GM18868 (cell line): ENCODE results near the gene ZER1.
"Not testable (repeated sequence)": the region's sequence is repeated elsewhere in the genome, so short reads cannot be mapped to it uniquely, and the experiment has no call there.

Source experiments
- ATAC-seq: cut with Tn5 transposase; IDR thresholded peaks from one replicate; pipeline ENCODE4 v1.9.1; 2021; ENCODE audit warnings: mild to moderate bottlenecking, moderate library complexity; ENCODE audit not compliant: unreplicated experiment

Gene ZER1

DNA sequence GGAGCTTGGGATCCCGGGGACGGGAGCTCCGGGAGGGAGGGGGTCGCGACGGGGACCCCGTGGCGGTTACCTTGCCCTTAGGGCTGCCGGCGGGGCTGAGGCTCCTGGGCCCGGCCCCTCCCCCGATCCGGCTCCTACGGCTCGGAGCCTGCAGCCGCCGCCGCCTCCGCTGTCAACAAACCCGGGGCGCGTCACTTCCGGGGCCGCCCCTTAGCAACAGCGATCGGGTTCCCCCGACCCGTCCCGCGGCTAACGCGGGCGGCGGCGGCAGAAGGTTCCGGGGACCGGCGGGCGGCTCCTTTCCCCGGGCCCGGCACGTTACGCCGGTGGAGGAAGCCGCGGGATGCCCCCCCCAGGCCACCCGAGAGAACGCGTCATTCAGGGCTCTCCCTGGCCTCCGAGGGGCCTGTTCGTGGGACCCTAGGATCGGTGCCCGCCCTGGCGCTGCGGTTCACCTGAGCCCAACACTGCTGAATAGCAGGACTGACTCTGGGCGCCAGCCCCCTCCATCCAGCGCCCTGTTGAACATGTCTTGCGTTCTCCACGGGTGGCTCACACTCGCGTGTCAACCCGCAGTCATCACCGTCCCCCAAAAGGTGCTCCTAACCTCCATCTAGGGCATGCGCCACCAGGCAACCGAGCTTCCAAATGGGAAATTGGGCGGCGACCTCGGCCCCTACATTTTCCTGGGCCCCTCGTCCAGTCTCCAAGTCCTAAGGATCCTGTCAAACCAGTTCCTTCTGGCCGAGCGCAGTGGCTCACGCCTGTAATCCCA is at the start of gene ZER1:
Gene ZER1 (minus strand): TSS at position 183 of the 775 bp plus-strand sequence. CDS start 16,362 bp downstream, outside the sequence.
- ATAC-seq: peak; percentile 93

DNA sequence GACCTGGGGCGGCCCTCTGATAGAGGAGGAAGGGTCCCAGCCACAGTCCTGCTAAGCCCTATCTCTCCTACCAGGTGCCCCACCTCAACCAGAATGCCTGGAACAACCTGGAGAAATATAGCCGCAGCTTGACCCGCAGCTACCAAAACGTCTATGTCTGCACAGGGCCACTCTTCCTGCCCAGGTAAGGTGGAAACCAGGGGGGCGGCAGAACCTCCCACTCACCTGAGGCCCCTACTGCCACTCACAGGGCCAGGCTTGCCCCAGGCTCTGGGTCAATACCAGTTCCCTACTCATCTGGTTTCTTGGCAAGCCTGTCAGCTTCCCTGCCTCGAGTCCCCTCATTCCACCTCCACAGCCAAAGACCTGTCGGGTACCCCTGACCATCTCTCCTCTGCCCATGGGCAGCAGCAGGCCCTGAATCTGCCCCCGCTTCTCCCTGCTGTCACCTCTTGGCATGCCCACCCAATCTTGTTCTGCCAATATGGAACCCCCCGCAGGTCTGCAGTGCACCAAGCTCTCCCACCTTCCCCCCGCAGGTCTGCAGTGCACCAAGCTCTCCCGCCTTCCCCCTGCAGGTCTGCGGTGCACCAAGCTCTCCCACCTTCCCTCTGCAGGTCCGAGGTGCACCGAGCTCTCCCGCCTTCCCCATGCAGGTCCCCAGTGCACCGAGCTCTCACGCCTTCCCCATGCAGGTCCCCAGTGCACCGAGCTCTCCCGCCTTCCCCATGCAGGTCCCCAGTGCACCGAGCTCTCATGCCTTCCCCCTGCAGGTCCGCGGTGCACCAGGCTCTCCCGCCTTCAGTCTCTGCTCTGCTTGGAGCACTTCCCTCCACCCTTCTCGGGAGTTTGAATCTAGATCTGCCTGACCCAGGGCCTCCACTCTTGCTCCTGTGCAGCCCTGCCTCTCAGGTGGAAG is 49.2 kb upstream of the ZER1 start:
- no peak for ATAC-seq

DNA sequence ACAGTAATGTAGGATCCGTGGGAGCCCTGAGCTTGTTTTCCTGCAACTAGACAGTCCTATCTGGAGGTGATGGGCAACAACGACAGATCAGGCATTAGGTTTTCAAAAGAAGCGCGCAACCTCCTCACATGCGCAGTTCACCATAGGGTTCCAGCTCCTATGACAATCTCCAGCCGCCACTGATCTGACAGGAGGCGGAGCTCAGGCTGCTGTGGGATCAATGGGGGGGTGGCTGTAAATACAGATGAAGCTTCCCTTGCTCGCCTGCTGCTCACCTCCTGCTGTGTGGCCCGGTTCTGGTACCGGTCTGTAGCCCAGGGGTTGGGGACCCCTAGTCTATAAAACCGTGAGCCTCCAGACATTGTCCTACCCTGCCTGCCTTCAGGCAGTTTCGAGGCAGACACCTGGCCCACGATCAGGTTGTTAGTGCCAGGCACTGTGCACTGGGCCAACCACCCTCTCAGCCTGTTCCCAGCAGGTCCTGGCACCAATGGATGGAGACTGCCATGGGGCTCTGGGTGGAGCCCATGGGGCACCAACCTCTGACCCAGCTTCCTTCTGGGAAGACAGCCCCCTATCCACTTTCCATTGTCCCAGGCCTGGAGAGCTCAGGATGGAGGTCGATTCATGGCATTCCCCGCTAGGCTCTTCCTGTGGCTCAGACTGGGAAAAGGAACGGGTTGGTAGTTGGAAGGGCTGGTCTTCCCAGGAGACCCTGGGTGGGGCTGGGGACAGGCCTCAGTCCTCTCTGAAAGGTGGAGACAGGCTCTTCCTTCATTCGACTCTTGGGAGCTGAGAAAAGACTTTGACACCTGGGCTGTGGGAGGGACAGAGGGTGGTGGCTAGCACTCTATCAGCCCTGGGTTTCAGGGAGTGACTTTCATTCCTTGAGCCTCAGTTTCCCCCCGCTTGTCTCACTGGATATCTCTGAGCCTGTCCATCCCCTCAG is 48.3 kb upstream of the ZER1 start:
- ATAC-seq: no peak

DNA sequence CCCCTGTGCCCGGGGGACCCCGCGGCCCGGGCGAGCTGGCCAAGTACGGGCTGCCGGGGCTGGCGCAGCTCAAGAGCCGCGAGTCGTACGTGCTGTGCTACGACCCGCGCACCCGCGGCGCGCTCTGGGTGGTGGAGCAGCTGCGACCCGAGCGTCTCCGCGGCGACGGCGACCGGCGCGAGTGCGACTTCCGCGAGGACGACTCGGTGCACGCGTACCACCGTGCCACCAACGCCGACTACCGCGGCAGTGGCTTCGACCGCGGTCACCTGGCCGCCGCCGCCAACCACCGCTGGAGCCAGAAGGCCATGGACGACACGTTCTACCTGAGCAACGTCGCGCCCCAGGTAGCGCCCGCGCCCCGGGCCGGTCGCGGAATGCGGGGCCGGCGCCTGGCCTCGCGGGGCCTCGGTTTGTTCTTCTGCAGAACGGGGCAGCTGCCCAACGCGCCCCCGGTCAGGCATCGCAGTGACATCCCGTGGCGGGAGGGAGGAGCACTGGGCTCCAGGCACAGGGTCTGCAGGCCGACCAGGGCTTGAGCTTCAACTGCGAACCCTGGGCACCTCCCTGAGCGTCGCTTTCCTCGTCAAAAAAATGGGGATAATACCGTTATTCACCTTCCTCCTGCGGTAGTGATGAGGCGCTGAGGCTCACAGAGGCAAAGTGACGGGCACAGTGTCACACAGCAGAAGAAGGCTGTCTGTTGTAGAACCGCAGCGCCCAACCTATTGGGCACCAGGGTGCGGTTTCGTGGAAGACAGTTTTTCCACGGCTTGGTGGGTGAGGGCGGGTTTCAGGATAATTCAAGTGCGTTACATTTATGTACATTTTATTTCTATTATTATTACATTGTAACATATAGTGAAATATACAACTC is 47.4 kb upstream of the ZER1 start:
- peak; percentile 24 for ATAC-seq

DNA sequence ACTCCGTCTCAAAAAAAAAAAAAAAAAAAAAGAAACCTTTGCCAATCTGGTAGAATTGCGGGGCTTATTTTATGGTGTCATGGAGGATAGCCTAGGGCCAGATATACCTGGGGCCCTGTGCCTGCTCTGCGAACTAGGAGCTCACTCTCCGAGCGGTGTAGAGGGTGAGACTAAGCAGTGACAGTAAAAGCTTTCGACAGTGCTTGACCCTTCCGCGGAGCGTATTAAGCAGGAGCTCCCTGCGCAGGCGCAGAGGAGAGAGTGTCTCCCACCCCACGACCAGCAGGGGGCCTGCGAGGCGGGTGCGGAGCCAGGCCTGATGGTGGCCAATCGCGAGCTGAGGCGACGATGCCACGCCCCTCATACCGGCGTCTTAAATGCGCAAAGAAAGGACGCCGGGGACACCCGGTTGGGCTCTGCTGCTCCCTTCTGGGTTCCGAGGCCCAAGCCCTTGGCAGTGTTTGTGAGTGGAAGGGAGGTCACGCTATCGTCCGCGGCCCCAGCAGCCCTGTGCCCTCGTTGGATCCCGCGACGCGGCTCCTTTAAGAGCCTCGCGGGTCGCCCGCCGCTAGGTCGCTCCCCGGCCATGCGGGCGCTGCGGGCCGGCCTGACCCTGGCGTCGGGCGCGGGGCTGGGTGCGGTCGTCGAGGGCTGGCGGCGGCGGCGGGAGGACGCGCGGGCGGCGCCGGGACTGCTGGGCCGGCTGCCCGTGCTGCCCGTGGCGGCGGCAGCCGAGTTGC is 46.5 kb upstream of the ZER1 start, which contains the start of gene ENDOG:
Gene ENDOG (plus strand): TSS at position 402 of the 740 bp plus-strand sequence. CDS start 185 bp downstream, at position 587.
- ATAC-seq: peak; percentile 92

DNA sequence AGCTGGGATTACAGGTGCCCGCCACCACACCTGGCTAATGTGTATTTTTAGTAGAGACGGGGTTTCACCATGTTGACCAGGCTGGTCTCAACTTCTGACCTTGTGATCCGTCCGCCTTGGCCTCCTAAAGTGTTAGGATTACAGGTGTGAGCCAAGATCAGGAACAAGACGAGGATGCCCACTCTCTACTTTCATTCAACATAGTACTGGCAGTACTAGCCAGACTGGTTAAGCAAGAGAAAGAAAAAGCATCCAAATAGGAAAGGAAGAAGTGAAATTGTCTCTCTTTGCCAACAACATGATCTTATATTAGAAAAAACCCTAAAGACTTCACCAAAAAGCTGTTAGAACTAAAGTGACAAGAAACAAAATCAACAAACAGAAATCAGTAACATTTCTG is 39.1 kb upstream of the ZER1 start:
- no peak for ATAC-seq

DNA sequence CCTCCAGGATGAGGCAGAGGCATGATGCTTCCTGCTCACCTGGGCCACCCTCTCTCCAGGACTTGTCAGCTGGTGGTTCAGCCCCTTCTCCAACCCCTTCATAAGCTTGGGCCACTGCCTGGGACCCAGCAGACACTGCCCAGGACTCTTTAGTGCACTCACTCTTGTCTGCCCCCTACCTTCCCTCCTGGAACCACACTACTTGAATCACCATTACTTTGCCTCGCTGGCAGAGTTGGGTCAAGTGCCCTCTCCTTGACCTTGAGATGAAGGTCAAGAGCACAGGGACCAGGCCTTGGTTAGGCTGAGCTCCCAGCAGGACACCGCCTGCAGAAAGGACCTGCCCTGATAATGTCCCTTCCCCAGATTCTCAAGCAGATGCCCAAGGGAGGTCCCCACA is 38.1 kb upstream of the ZER1 start:
- no peak for ATAC-seq

DNA sequence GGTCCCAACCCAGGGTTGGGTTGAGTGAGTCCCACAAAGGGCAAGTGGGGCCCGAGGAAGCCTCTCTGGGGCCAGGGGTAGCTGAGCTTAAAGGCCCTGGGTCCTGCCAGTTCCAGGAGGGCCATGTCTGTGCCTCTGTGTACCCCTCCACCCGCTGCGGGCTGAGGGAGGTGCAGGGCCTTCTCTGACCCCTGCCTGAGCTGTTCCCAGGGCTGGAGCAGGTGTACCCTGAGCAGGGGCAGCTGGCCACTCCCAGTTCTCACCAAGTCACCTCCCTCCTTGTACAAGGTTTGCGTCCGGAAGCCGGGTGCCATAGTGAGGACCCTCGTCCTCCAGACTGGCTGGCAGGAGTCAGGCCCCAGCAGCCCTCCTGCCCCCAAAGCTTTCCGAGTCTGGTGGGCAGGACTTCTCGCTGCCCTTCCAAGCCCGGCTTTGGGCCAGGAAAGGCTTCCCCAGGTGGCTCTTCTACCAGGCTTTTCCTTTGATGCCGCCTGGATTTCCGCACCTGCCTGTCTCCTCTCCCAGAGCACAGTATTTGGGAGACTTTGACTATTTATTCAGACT is 37.4 kb upstream of the ZER1 start:
- no peak for ATAC-seq

DNA sequence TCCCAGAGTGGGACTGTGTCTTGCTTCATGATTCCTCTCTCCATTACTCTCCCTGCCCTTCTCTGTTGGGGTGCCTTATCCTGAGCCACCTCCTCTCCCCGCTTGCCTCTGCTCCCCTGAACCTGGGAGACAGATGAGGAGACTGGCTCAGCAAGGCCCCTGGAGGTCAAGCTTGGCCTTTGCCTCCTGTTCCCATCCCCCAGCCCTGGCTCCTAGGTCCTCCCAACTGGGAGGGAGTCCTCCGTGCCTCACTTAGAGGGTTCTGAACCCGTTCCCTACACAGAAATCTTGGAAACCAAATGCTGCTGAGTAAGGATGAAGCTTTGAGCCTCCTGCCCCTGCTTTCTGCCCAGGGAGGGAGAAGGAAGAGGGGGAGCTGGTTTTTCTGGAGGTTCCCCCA is 36.8 kb upstream of the ZER1 start:
- no peak for ATAC-seq

DNA sequence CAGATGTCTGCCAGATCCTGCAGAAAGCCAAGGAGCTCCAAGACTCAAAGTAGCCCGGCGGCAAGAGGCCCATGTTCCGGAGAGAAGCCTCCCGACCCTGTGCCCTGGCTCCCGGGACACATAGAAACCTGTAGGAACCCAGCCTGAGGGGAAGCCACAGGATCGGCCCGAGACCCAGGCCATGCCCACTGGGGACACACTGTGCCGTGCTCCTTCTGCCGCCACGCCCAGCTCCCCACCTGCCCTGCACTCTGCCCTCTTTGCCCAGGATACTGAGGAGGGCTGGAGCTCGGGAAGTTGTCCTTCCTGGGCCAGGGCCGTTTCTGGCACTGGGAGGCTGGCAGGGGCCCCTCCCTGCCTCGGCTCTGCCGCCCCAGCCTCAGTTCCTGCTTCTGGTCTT is 36.1 kb upstream of the ZER1 start:
- no peak for ATAC-seq

DNA sequence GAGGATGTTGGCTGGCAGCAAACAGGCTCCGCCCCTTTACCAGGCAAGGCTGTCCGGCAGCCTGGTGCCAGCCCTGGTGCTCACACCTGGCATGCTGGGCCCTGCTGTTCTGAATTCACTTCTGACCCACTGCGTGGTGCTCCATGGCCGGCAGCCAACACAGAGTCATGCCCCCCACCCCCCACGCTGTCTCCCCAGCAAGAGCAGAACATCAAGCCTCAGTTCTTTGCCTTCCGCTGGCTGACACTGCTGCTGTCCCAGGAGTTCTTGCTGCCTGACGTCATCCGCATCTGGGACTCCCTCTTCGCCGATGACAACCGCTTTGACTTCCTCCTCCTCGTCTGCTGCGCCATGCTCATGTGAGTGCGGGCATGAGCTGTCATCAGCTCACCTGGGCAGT is 33.9 kb upstream of the ZER1 start:
- ATAC-seq: no peak

DNA sequence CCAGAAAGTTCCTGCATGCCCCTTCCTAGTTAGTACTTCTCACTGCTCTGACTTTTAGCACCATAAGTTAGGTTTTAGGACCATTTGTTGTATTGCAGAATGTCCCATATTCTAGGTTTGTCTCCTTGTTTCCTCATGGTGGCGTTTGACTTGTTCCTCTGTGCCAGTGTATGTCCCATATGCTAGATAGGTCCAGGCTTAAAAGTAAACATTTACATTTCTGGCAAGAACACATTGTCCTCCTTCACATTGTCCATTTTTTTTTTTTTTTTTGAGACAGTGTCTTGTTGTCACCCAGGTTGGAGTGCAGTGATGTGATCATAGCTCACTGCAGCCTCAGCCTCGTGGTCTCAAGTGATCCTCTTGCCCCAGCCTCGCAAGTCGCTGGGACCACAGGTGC is 30.8 kb upstream of the ZER1 start:
- ATAC-seq: no peak

DNA sequence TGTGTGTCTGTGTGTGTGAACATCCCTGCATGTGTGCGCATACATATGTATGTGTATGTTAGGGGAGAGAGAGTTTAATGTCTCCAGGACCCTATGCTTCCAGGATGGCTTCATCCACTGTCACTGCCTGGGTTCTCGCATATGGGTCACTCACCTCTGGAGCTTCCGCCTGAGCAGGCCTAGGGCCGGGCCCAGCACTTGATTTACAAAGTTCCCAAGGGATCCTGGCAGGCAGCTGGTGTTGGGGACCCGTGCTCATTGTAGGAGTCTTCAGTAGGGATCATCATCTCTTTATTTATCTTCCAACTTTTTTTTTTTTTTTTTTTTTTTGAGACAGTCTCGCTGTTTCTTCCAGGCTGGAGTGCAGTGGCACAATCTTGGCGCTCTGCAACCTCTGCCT is 28.3 kb upstream of the ZER1 start:
- no peak for ATAC-seq

DNA sequence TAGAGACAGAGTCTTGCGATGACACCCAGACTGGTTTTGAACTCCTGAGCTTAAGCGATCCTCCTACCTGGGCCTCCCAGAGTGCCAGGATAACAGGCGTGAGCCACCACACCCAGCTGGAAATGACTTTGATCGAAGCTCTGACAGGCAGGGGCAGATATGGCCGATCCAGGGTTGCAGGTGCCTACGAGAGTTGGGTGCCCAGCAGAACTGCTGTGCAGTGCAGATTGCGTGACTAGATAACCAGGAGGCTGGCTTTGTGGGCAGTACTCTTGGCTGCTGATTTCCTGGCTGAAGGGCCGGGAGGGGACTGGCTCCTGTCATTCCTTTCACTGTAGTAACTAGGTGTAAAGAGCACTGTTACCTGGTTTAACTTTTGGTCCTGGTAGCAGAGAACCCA is 27.2 kb upstream of the ZER1 start:
- ATAC-seq: no peak

DNA sequence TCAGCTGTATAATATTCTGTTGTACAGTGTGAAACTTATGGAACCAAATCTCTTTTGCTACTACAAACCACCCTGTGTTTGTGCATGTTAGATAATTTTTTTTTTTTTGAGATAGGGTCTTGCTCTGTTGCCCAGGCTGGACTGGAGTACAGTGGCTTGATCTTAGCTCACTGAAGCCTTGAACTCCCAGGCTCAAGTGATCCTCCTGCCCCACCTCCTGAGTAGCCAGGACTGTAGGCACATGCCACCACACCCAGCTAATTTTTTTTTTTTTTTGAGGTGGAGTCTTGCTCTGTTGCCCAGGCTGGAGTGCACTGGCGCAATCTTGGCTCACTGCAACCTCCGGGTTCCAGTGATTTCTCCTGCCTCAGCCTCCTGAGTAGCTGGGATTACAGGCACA is 23.2 kb upstream of the ZER1 start:
- not testable (repeated sequence) for ATAC-seq

DNA sequence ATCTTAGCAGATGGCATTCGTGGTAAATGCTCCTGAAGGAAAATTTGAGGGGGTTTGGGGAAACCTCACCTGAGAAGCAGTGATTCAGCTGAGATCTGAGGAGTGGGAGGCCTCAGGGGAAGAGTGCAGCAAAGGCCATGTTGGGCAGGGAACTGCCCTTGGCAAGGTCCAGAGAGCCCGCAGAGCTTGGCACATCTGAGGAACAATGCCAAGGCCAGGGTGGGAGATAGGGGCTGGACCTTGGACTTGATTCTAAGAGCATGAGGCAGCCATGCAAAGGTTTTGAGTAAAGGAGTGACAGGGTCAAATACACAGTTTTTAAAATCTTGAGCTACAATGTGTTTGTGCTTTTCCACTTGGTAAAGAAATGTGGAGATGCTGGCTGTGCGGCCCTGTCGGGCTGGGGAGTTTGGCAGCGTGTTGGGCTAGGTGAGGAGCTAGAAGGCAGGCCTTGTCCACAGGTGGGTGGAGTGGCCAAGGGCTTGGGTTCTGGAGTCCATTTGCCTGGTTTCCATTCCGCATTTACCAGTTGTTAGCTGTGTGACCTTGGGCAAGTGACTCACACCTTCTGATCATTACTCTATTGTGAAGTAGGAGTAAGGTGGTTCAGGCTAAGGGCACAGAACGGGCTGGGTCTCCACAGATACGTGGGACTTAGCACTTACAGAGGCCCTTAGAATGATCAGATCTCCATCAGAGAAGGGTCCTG is 21.4 kb upstream of the ZER1 start:
- ATAC-seq: no peak

DNA sequence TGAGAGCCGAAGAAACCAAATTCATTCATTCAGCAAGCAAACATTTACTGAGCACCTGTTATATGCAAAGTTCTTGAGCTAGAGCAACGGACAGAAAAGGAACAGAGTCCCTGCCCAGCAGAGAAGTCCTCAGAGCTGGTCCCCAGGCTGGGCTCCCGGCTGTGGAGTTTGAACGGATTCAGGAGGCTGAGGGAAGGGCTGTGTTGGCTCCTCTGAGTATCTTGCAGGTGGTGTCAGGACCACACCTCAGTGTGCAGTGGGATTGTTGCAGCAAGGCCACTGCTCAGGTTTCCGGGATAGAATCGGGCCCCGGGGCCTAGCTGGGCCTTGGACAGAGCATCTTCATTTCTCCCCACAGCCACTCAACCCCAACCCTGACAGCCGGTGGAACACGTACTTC is 20.4 kb upstream of the ZER1 start:
- no peak for ATAC-seq

DNA sequence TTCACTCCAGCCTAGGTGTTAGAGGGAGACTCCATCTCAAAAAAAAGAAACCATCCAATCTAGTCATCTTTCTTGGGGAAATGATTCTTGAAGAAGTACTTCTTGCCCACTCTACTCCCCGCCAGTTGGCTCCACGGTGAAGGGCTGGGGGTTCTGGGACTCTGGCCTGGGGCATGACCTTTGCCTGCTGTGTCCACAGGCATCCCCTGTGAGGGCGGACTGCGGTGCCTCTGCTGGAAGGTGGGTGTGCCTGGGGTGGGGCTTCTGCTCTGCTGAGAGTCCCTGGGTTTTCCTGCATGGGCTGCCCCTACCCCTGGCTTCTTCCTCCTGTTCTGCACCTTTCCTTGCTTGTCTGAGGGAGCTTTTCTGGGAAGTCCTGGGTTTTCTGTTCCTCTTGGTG is 18.8 kb upstream of the ZER1 start:
- ATAC-seq: no peak
